Effector memory CD4-positive, alpha-beta T cell (primary cell): Measurements from ENCODE around the gene TMEM213.
"Not testable (repeated sequence)": the region's sequence is repeated elsewhere in the genome, so short reads cannot be mapped to it uniquely, and the experiment has no call there.

Experiments used
- DNase-seq, 3 donors: peaks; one replicate each; pipeline ENCODE4 v3.0.0-alpha.2; 2020
- H3K27ac ChIP-seq: 2 replicates; pipeline ENCODE4 v1.7.0; 2013; ENCODE audit warnings: mild to moderate bottlenecking, low read length, moderate library complexity; ENCODE audit not compliant: insufficient read depth, poor library complexity, severe bottlenecking
- H3K27me3 ChIP-seq: replicated peaks from 2 replicates; pipeline ENCODE4 v1.7.0; 2013; ENCODE audit warnings: mild to moderate bottlenecking, low read length; ENCODE audit not compliant: insufficient read depth, control insufficient read depth, poor library complexity, severe bottlenecking
- H3K36me3 ChIP-seq: 2 replicates; pipeline ENCODE4 v1.7.0; 2013; ENCODE audit warnings: mild to moderate bottlenecking, low read length, moderate library complexity; ENCODE audit not compliant: control insufficient read depth, insufficient read depth
- H3K4me1 ChIP-seq: 2 replicates; pipeline ENCODE4 v1.7.0; 2013; ENCODE audit warnings: low read length, mild to moderate bottlenecking; ENCODE audit not compliant: control insufficient read depth, insufficient read depth, poor library complexity, severe bottlenecking
- H3K4me3 ChIP-seq: 2 replicates; pipeline ENCODE4 v1.7.0; 2013; ENCODE audit warnings: low read length, low read depth, mild to moderate bottlenecking; ENCODE audit not compliant: insufficient read depth, poor library complexity, severe bottlenecking
- H3K9me3 ChIP-seq: 2 replicates; pipeline ENCODE4 v1.7.0; 2013; ENCODE audit warnings: mild to moderate bottlenecking, low read length, moderate library complexity; ENCODE audit not compliant: control insufficient read depth

The TMEM213 gene

DNA sequence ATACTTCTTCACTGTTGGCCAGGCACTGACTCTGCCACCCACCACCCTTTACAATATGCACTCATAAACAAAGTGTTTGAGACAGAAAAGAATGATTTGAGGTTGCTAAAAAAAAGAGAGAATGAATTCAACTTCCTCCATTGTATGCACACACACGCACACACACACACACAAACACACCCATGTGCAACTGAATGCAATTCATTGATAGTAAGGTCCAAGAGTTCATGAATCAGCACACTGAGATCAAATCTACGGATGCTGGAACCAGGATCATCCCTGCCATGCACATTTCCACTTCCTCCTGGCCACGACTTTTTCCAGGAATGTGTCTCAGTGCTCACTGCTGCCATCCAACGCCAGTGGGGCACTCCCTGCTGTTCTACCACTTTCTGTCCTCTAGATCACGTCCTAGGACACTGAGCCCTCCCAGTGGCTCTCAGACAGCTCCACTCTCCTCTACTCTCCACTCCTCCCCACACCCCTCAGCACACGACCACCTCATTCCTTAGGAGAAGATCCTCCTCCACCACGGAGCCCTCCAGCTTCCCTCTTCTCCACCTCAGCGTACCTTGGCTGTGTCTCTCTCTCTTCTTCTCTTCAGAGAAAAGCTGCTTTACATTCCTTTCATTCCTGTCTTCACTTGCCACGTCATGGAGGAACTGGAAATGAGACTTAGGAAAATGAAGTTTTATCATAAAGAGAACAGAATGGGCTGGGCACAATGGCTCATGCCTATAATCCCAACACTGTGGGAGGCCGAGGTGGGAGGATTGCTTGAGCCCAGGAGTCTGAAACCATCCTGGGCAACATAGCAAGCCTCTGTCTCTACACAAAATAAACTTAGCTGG, 12.0 kb upstream of the TMEM213 start:
- H3K4me1 ChIP-seq, result no peaks in the 10 kb centered on the region
- H3K9me3 ChIP-seq, result no peaks in the 10 kb centered on the region
- no peaks in the 10 kb centered on the region for H3K36me3 ChIP-seq
- H3K27ac ChIP-seq, result no peak overlapping the region
- DNase-seq, result no peak
- no peaks in the 10 kb centered on the region for H3K27me3 ChIP-seq
- H3K4me3 ChIP-seq, result no peak overlapping the region

DNA sequence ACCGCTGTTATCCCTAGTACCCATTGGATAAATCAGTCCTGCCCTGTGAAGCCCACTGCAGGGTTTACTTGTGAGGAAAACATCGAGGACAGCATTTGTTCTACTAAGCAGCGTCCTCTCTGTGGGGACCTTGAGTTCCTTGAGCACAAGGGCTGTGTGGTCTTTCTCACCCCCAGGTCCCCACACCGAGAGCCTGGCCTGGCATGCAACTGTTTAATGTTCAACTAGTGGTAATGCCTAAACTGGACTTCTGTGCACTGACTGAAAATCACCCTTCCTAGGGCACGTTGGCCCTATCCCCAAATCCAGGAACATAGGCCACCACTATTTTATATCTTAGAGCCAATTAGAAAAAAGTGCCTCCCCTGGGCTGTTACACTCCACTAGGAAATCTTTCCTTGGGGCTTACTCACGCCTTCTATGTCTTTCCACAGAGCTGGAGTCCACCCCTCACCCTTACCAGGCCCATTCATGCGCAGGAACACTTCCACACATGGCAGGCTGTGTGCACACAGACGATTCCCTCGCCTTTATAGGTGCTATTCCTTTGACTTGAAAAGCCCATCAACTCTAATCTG, 1.7 kb upstream of the TMEM213 start:
- H3K27ac ChIP-seq, result no peak overlapping the region
- H3K4me3 ChIP-seq, result no peak overlapping the region
- no peaks in the 10 kb centered on the region for H3K27me3 ChIP-seq
- H3K9me3 ChIP-seq, result no peaks in the 10 kb centered on the region
- DNase-seq, result no peak
- H3K36me3 ChIP-seq, result no peaks in the 10 kb centered on the region
- no peaks in the 10 kb centered on the region for H3K4me1 ChIP-seq

DNA sequence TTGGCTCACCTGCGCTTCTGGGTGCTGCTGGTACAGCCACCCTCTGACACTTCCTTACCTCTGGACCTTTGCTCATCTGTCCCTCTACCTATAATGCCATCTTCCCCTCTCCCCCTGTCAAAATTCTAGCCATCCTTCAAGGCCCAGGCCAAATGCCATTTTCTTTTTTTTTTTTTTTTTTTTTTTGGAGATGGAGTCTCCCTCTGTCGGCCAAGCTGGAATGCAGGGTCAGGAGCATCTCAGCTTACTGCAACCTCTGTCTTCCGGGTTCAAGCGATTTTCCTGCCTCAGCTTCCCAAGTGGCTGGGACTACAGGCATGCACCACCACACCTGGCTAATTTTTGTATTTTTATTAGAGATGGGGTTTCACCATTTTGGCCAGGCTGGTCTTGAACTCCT, 748 bp upstream of the TMEM213 start:
- not testable (repeated sequence) for DNase-seq, H3K4me3 ChIP-seq, H3K27ac ChIP-seq, H3K36me3 ChIP-seq, H3K27me3 ChIP-seq, H3K4me1 ChIP-seq, H3K9me3 ChIP-seq

DNA sequence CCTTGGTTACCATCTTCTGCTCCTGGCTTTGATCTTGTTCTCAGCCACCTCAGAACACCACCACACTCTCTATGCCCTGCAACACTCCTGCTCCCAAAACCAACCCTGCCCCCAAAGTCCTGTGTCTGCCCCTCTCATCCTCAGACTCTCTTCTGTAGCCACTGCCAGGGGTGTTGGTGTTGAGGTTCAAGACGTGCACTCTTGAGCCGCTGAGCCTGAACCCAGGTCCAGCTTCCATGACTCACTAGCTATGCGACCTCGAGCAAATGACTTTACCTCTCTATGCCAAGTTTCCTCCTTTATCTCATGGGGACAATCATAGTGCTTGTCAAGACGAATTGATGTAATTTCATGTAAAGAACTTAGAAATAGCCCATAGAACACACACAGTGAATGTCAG, 1.0 kb downstream of the TMEM213 start:
- H3K4me3 ChIP-seq, result no peak overlapping the region
- H3K4me1 ChIP-seq, result no peaks in the 10 kb centered on the region
- DNase-seq, result no peak
- H3K9me3 ChIP-seq, result no peaks in the 10 kb centered on the region
- no peaks in the 10 kb centered on the region for H3K27me3 ChIP-seq
- H3K27ac ChIP-seq, result no peak overlapping the region
- no peaks in the 10 kb centered on the region for H3K36me3 ChIP-seq

DNA sequence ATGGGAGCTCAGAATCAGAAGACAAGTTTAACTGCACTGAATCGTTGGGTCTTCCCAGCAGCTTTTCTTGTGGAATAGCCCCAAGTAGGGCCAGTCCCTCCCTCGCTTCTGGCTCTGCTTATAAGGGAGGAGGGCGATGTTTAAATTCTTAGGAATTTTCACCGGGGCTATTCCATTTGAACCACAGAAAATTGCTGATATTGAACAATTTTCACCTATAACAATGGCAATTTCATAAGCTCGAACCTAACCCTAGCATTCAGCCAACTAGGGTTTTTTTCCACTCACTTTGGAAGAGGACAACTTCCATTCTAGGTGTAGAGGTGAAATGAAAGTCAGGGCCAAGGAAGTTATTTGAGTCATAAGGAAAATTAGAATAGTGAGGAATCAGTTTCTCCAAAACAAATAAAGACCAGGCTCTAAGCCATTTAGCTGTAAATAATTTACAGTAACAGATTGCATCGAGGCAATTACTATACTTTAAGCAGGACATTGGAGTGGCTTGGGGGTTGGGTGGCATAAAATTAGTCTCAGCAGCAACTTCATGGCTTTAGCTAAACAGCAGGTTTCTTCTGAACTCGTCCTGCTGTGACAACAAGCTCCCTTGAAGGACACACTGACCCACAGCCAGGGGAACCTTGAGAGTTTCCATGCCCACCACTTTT, 1.7 kb downstream of the TMEM213 start:
- Histone ChIP-seq H3K4me1 (no peaks in the 10 kb centered on the region), H3K9me3 (no peaks in the 10 kb centered on the region), H3K4me3 (no peak overlapping the region), H3K27me3 (no peaks in the 10 kb centered on the region), H3K36me3 (no peaks in the 10 kb centered on the region), H3K27ac (no peak overlapping the region)
- no peak for DNase-seq

DNA sequence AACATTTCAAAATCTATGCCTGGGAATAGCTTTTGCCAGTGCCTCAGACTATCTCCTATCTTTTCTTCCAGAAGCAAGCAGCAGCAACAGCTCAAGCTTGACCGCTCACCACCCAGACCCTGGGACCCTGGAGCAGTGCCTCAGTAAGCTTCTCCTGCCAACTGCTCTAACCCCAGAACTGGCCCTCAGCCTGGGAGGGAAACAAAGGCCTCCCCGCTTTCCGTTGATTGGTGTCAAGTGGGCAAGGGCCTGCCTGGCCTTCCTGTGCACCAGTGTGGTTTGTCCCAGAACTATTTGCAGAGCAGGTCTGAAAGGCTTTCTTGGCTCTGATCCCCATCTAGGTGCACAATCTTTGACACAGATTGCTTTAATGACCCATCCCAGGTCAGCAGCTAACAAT, 3.5 kb downstream of the TMEM213 start:
- H3K27me3 ChIP-seq, result no peaks in the 10 kb centered on the region
- no peaks in the 10 kb centered on the region for H3K9me3 ChIP-seq
- no peaks in the 10 kb centered on the region for H3K4me1 ChIP-seq

DNA sequence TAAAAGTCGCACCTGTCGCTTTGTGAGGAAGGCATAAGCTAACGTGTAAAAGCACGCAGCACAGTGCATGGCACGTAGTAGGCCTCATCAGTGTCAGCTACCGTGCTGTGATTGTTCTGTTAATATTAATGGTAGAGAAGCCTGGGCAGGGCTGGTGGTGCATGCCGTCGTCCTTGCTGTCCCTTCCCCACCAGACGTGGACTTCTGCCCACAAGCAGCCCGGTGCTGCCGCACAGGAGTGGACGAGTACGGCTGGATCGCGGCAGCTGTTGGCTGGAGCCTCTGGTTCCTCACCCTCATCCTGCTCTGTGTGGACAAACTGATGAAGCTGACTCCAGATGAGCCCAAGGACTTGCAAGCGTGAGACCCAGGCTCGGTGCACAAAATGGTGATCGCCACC, 4.9 kb downstream of the TMEM213 start:
- Histone ChIP-seq H3K36me3 (no peaks in the 10 kb centered on the region), H3K27me3 (no peaks in the 10 kb centered on the region), H3K4me3 (no peak overlapping the region), H3K9me3 (no peaks in the 10 kb centered on the region), H3K27ac (no peak overlapping the region), H3K4me1 (no peaks in the 10 kb centered on the region)
- DNase-seq, result no peak

More for the DNA sequence above, 3.5 kb downstream of the TMEM213 start:
- Histone ChIP-seq H3K27ac (no peak overlapping the region), H3K36me3 (no peaks in the 10 kb centered on the region), H3K4me3 (no peak overlapping the region)
- DNase-seq, result no peak

DNA sequence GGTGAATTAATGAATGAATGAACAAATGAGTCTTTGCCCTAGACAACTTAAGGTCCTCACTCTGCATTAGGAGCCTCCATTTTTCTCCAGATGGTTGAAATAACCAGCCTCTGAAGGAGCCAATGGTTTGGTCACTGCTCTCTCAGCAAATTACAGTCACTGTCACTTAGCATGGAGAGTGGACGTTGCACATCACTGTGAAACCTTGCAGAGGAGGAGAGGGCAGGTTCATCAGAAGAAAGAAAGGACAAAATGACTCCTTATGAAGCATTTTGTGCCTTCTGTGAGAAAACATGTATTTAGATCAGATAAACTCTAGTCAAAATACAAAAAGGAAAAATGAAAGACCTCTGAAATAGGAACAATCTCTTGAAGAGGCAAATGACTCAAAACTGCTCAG, 6.8 kb downstream of the TMEM213 start:
- Histone ChIP-seq H3K9me3 (no peaks in the 10 kb centered on the region), H3K36me3 (no peaks in the 10 kb centered on the region), H3K4me3 (no peak overlapping the region), H3K4me1 (no peaks in the 10 kb centered on the region), H3K27ac (no peak overlapping the region), H3K27me3 (no peaks in the 10 kb centered on the region)
- no peak for DNase-seq

DNA sequence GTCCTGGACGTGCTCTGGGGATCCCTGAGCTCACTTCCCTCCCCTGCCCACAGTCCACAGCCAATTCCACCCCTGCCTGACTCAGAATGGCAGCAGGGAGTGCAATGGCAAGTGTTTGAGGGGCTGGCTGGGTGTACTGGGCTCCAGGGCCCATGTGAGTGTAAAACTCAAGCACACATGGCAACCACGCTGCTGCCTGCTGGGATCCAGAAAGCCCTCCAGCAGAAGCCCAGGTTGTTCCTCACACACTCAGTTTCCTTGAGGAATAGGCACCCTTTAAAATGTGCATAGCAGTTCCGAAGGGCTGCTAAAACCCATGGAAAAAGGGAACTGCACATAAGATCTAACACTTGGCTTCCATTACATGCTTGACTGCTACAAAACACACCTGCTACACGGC, 11.6 kb downstream of the TMEM213 start:
- no peak overlapping the region for H3K27ac ChIP-seq
- no peak overlapping the region for H3K4me3 ChIP-seq
- no peaks in the 10 kb centered on the region for H3K27me3 ChIP-seq
- no peaks in the 10 kb centered on the region for H3K36me3 ChIP-seq
- no peaks in the 10 kb centered on the region for H3K9me3 ChIP-seq
- DNase-seq, result no peak
- H3K4me1 ChIP-seq, result no peaks in the 10 kb centered on the region

DNA sequence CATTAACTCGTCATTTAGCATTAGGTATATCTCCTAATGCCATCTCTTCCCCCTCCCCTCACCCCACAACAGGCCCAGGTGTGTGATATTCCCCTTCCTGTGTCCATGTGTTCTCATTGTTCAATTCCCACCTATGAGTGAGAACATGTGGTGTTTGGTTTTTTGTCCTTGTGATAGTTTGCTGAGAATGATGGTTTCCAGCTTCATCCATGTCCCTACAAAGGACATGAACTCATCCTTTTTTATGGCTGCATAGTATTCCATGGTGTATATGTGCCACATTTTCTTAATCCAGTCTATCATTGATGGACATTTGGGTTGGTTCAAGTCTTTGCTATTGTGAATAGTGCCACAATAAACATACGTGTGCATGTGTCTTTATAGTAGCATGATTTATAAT, 13.5 kb downstream of the TMEM213 start:
- DNase-seq, result not testable (repeated sequence)

More for the DNA sequence above, 13.5 kb downstream of the TMEM213 start:
- not testable (repeated sequence) for H3K27me3 ChIP-seq, H3K4me3 ChIP-seq, H3K36me3 ChIP-seq, H3K4me1 ChIP-seq, H3K9me3 ChIP-seq, H3K27ac ChIP-seq
